Gastrocnemius medialis (tissue), 4 donors: Measurements from ENCODE around the gene RCAN1.

Source experiments
- POLR2A ChIP-seq, 2 donors: fragments of 450-650 bp; IDR thresholded peaks; one replicate each; pipeline ENCODE4 v1.6.1; 2017; ENCODE audit warnings: antibody characterized with exemption in 2 of 2, mild to moderate bottlenecking in 2 of 2, moderate library complexity in 2 of 2
- TF ChIP-seq, protein P1 (sequence below), 5 experiments: fragments of 450-650 bp in 3 of 5; fragments of 200-600 bp in 2 of 5; sonication (generic) in 2 of 5; IDR thresholded peaks in 4 of 5; conservative IDR thresholded peaks in 1 of 5; 1 replicate in 4 of 5; 2 replicates in 1 of 5; pipeline ENCODE4 v1.5.1; 2016 to 2019; ENCODE audit warnings: antibody characterized with exemption in 5 of 5, mild to moderate bottlenecking in 3 of 5, moderate library complexity in 3 of 5

DNA sequence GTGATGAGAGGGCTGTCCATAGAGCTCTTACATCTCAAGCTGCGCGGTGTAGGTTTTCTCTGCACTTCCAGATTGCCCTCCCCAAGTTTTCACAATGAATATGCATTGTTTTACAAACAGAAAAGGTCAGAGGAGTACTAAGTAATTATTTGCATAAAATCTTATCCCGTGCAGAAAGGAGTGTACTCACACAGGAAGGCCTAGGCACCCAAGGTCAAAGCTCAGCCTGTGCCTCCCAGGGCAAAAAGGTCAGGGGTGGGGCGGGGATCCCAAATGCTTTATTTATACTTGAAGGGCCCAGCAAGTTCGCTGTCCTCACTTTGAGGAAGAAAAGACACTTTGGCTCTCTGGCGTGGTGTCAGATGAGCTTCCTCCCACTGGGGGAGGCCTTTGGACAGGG lies 92.6 kb downstream of the RCAN1 start:
- TF ChIP-seq, protein P1, sequence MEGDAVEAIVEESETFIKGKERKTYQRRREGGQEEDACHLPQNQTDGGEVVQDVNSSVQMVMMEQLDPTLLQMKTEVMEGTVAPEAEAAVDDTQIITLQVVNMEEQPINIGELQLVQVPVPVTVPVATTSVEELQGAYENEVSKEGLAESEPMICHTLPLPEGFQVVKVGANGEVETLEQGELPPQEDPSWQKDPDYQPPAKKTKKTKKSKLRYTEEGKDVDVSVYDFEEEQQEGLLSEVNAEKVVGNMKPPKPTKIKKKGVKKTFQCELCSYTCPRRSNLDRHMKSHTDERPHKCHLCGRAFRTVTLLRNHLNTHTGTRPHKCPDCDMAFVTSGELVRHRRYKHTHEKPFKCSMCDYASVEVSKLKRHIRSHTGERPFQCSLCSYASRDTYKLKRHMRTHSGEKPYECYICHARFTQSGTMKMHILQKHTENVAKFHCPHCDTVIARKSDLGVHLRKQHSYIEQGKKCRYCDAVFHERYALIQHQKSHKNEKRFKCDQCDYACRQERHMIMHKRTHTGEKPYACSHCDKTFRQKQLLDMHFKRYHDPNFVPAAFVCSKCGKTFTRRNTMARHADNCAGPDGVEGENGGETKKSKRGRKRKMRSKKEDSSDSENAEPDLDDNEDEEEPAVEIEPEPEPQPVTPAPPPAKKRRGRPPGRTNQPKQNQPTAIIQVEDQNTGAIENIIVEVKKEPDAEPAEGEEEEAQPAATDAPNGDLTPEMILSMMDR (IDR thresholded peaks at IDR 0.05 in 4 of 5, conservative IDR thresholded peaks at IDR 0.05 in 1 of 5): no peak
- no peak for TF ChIP-seq POLR2A (IDR thresholded peaks at IDR 0.05)
